ENCODE data around the gene BORA.

Gene BORA

GRCh38 chr13:72745260-72745659 lies 17.5 kb downstream of the BORA start:
- H3K79me1 ChIP-seq (ENCODE audit: low read length) = no peaks in the 10 kb centered on the region
- DNase-seq = no peak
- H4K5ac ChIP-seq (ENCODE audit: low read length) = no peak overlapping the region
- no peak overlapping the region for H2BK5ac ChIP-seq (ENCODE audit: low read length)
- H3K9ac ChIP-seq (ENCODE audit: low read length) = no peak overlapping the region
- H4K8ac ChIP-seq (ENCODE audit: low read depth, low read length) = no peak overlapping the region
- H2BK15ac ChIP-seq (replicated peaks; ENCODE audit: low read depth) = no peak overlapping the region
- no peaks in the 10 kb centered on the region for H3K27me3 ChIP-seq (ENCODE audit: insufficient read depth, low read length, poor library complexity)
- WGBS (ENCODE audit: extremely low coverage, insufficient coverage, low lambda C conversion rate) = no CpG with 5 or more reads among the region's 1 CpG
- no peak overlapping the region for H3K4me3 ChIP-seq (ENCODE audit: low read length)
- H3K56ac ChIP-seq (ENCODE audit: low read length) = no peak overlapping the region
- no peaks in the 10 kb centered on the region for H3K79me2 ChIP-seq (ENCODE audit: control insufficient read depth, insufficient read depth, low read length)
- H3K4me2 ChIP-seq (ENCODE audit: low read length) = no peak overlapping the region
- H2AK5ac ChIP-seq (ENCODE audit: low read length) = no peak overlapping the region
- H2BK120ac ChIP-seq (ENCODE audit: low read depth, low read length) = no peak overlapping the region
- peaks cover 4% of the 10 kb centered on the region for H3K36me3 ChIP-seq (ENCODE audit: control insufficient read depth, insufficient read depth, low read length)
- no peak overlapping the region for H3K23ac ChIP-seq (ENCODE audit: low read length)
- no peak overlapping the region for H3K27ac ChIP-seq (ENCODE audit: low read depth, low read length)
- no peaks in the 10 kb centered on the region for H3K4me1 ChIP-seq (ENCODE audit: control insufficient read depth, low read depth, low read length)
- no peak overlapping the region for H3K4ac ChIP-seq (ENCODE audit: low read depth, low read length)
- no peak overlapping the region for H3K18ac ChIP-seq (ENCODE audit: low read length)

- Histone ChIP-seq H2BK5ac (ENCODE audit: low read length) (no peak overlapping the region), H3K23ac (ENCODE audit: low read length) (no peak overlapping the region), H3K79me2 (ENCODE audit: control insufficient read depth, insufficient read depth, low read length) (no peaks in the 10 kb centered on the region), H3K36me3 (ENCODE audit: control insufficient read depth, insufficient read depth, low read length) (peaks cover 7% of the 10 kb centered on the region), H3K18ac (ENCODE audit: low read length) (no peak overlapping the region), H3K27ac (ENCODE audit: low read depth, low read length) (no peak overlapping the region), H3K27me3 (ENCODE audit: insufficient read depth, low read length, poor library complexity) (no peaks in the 10 kb centered on the region), H2BK15ac (replicated peaks; ENCODE audit: low read depth) (no peak overlapping the region), H3K9ac (ENCODE audit: low read length) (no peak overlapping the region), H3K56ac (ENCODE audit: low read length) (no peak overlapping the region), H4K5ac (ENCODE audit: low read length) (no peak overlapping the region), H3K4me2 (ENCODE audit: low read length) (no peak overlapping the region), H2AK5ac (ENCODE audit: low read length) (no peak overlapping the region), H2BK120ac (ENCODE audit: low read depth, low read length) (no peak overlapping the region), H3K4ac (ENCODE audit: low read depth, low read length) (no peak overlapping the region), H3K4me3 (ENCODE audit: low read length) (no peak overlapping the region), H3K4me1 (ENCODE audit: control insufficient read depth, low read depth, low read length) (no peaks in the 10 kb centered on the region), H3K79me1 (ENCODE audit: low read length) (peaks cover 1% of the 10 kb centered on the region), H4K8ac (ENCODE audit: low read depth, low read length) (no peak overlapping the region)
- no peak for DNase-seq
These were observed 23.5 kb downstream of the BORA start for GRCh38 chr13:72751220-72751619.

- no peak overlapping the region for H2AK5ac ChIP-seq (ENCODE audit: low read length)
- no CpG with 5 or more reads among the region's 6 CpGs for WGBS (ENCODE audit: extremely low coverage, insufficient coverage, low lambda C conversion rate)
These were observed 26.4 kb downstream of the BORA start for GRCh38 chr13:72754111-72754510.

GRCh38 chr13:72757792-72758535 lies 30.2 kb downstream of the BORA start:
- Histone ChIP-seq H2BK120ac (ENCODE audit: low read depth, low read length) (no peak overlapping the region), H3K36me3 (ENCODE audit: control insufficient read depth, insufficient read depth, low read length) (peaks cover 2% of the 10 kb centered on the region), H3K4me3 (ENCODE audit: low read length) (no peak overlapping the region), H2AK5ac (ENCODE audit: low read length) (no peak overlapping the region), H3K27me3 (ENCODE audit: insufficient read depth, low read length, poor library complexity) (no peaks in the 10 kb centered on the region), H3K4me2 (ENCODE audit: low read length) (no peak overlapping the region), H3K4me1 (ENCODE audit: control insufficient read depth, low read depth, low read length) (no peaks in the 10 kb centered on the region), H3K79me2 (ENCODE audit: control insufficient read depth, insufficient read depth, low read length) (no peaks in the 10 kb centered on the region), H3K56ac (ENCODE audit: low read length) (no peak overlapping the region), H2BK5ac (ENCODE audit: low read length) (no peak overlapping the region), H3K79me1 (ENCODE audit: low read length) (no peaks in the 10 kb centered on the region), H4K5ac (ENCODE audit: low read length) (no peak overlapping the region), H3K27ac (ENCODE audit: low read depth, low read length) (no peak overlapping the region), H4K8ac (ENCODE audit: low read depth, low read length) (no peak overlapping the region), H3K9ac (ENCODE audit: low read length) (no peak overlapping the region), H3K4ac (ENCODE audit: low read depth, low read length) (no peak overlapping the region), H3K23ac (ENCODE audit: low read length) (no peak overlapping the region), H2BK15ac (replicated peaks; ENCODE audit: low read depth) (no peak overlapping the region), H3K18ac (ENCODE audit: low read length) (no peak overlapping the region)
- no CpG with 5 or more reads among the region's 4 CpGs for WGBS (ENCODE audit: extremely low coverage, insufficient coverage, low lambda C conversion rate)
- no peak for DNase-seq

More at GRCh38 chr13:72754111-72754510, 26.4 kb downstream of the BORA start:
- Histone ChIP-seq H3K18ac (ENCODE audit: low read length) (no peak overlapping the region), H3K4me2 (ENCODE audit: low read length) (no peak overlapping the region), H3K56ac (ENCODE audit: low read length) (no peak overlapping the region), H3K4me3 (ENCODE audit: low read length) (no peak overlapping the region), H3K79me1 (ENCODE audit: low read length) (peaks cover 1% of the 10 kb centered on the region), H3K23ac (ENCODE audit: low read length) (no peak overlapping the region), H3K4me1 (ENCODE audit: control insufficient read depth, low read depth, low read length) (no peaks in the 10 kb centered on the region), H3K27ac (ENCODE audit: low read depth, low read length) (no peak overlapping the region), H3K4ac (ENCODE audit: low read depth, low read length) (no peak overlapping the region), H2BK15ac (replicated peaks; ENCODE audit: low read depth) (no peak overlapping the region), H3K79me2 (ENCODE audit: control insufficient read depth, insufficient read depth, low read length) (no peaks in the 10 kb centered on the region), H3K27me3 (ENCODE audit: insufficient read depth, low read length, poor library complexity) (no peaks in the 10 kb centered on the region), H3K36me3 (ENCODE audit: control insufficient read depth, insufficient read depth, low read length) (peaks cover 3% of the 10 kb centered on the region), H3K9ac (ENCODE audit: low read length) (no peak overlapping the region), H4K8ac (ENCODE audit: low read depth, low read length) (no peak overlapping the region), H2BK120ac (ENCODE audit: low read depth, low read length) (no peak overlapping the region), H4K5ac (ENCODE audit: low read length) (no peak overlapping the region), H2BK5ac (ENCODE audit: low read length) (no peak overlapping the region)
- DNase-seq = no peak

DNA sequence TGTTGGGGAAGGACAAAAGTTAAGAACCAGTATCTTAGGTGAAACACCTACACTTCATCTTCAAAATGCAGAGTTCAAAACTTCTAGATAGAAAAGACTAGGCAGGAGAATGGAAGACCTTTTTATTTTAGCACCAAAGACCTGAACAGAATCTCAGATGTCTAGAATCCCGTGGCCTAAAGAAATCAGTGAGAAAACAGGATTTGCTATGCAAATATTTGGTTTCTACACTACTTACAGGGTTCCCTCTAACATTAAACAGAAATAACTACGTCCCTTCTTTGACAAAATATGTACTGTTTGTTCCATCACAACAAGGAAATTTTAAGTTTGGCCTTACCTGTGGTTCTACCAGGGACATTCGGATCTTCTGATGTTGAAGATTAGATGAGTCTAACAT lies 32.5 kb downstream of the BORA start:
- H3K9ac ChIP-seq (ENCODE audit: low read length) = no peak overlapping the region
- no peak overlapping the region for H2BK5ac ChIP-seq (ENCODE audit: low read length)
- H4K8ac ChIP-seq (ENCODE audit: low read depth, low read length) = no peak overlapping the region
- no peaks in the 10 kb centered on the region for H3K79me1 ChIP-seq (ENCODE audit: low read length)
- H3K27ac ChIP-seq (ENCODE audit: low read depth, low read length) = no peak overlapping the region
- no peak overlapping the region for H3K4ac ChIP-seq (ENCODE audit: low read depth, low read length)
- H2BK15ac ChIP-seq (replicated peaks; ENCODE audit: low read depth) = no peak overlapping the region
- no CpG with 5 or more reads among the region's 3 CpGs for WGBS (ENCODE audit: extremely low coverage, insufficient coverage, low lambda C conversion rate)
- H2BK120ac ChIP-seq (ENCODE audit: low read depth, low read length) = no peak overlapping the region
- H2AK5ac ChIP-seq (ENCODE audit: low read length) = no peak overlapping the region
- H3K36me3 ChIP-seq (ENCODE audit: control insufficient read depth, insufficient read depth, low read length) = no peaks in the 10 kb centered on the region
- H3K4me3 ChIP-seq (ENCODE audit: low read length) = no peak overlapping the region
- DNase-seq = no peak
- H3K4me1 ChIP-seq (ENCODE audit: control insufficient read depth, low read depth, low read length) = no peaks in the 10 kb centered on the region
- H4K5ac ChIP-seq (ENCODE audit: low read length) = no peak overlapping the region
- no peaks in the 10 kb centered on the region for H3K27me3 ChIP-seq (ENCODE audit: insufficient read depth, low read length, poor library complexity)
- H3K79me2 ChIP-seq (ENCODE audit: control insufficient read depth, insufficient read depth, low read length) = no peaks in the 10 kb centered on the region
- H3K23ac ChIP-seq (ENCODE audit: low read length) = no peak overlapping the region
- no peak overlapping the region for H3K4me2 ChIP-seq (ENCODE audit: low read length)
- H3K18ac ChIP-seq (ENCODE audit: low read length) = no peak overlapping the region
- no peak overlapping the region for H3K56ac ChIP-seq (ENCODE audit: low read length)

GRCh38 chr13:72763411-72763810 lies 35.7 kb downstream of the BORA start:
- no peak overlapping the region for H3K4ac ChIP-seq (ENCODE audit: low read depth, low read length)
- no peak overlapping the region for H2BK15ac ChIP-seq (replicated peaks; ENCODE audit: low read depth)
- no peaks in the 10 kb centered on the region for H3K27me3 ChIP-seq (ENCODE audit: insufficient read depth, low read length, poor library complexity)
- no CpG with 5 or more reads among the region's 2 CpGs for WGBS (ENCODE audit: extremely low coverage, insufficient coverage, low lambda C conversion rate)
- no peak overlapping the region for H3K4me3 ChIP-seq (ENCODE audit: low read length)
- H4K5ac ChIP-seq (ENCODE audit: low read length) = no peak overlapping the region
- no peak overlapping the region for H2BK120ac ChIP-seq (ENCODE audit: low read depth, low read length)
- no peaks in the 10 kb centered on the region for H3K79me2 ChIP-seq (ENCODE audit: control insufficient read depth, insufficient read depth, low read length)
- no peak overlapping the region for H3K23ac ChIP-seq (ENCODE audit: low read length)
- no peak overlapping the region for H4K8ac ChIP-seq (ENCODE audit: low read depth, low read length)
- H3K4me1 ChIP-seq (ENCODE audit: control insufficient read depth, low read depth, low read length) = no peaks in the 10 kb centered on the region
- no peak overlapping the region for H3K9ac ChIP-seq (ENCODE audit: low read length)
- no peak overlapping the region for H3K4me2 ChIP-seq (ENCODE audit: low read length)
- H3K18ac ChIP-seq (ENCODE audit: low read length) = no peak overlapping the region
- DNase-seq = no peak
- no peak overlapping the region for H2AK5ac ChIP-seq (ENCODE audit: low read length)
- no peak overlapping the region for H3K56ac ChIP-seq (ENCODE audit: low read length)
- peaks cover 2% of the 10 kb centered on the region for H3K36me3 ChIP-seq (ENCODE audit: control insufficient read depth, insufficient read depth, low read length)
- no peak overlapping the region for H3K27ac ChIP-seq (ENCODE audit: low read depth, low read length)
- H2BK5ac ChIP-seq (ENCODE audit: low read length) = no peak overlapping the region
- H3K79me1 ChIP-seq (ENCODE audit: low read length) = no peaks in the 10 kb centered on the region
